Measurements from ENCODE around the gene BYSL.

DNA sequence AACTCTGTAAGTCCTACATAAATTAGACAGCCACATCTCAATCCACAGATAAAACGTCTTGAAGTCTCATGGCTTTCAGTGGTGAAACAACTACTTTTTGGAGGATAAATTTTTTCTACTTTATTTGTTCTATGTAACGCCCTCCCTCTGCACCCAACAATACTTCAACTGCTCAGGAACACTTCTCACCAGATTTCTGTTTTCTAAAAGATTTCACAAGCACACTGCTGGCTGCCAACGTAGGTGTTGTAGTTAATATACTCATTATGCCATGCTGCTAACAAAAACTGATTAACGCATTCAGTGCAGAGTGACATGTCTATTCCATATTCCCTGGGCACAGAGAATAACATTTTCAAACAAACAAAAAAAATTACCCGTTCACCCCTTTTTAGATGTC is 36.3 kb upstream of the BYSL start:
- TF ChIP-seq, protein P1, sequence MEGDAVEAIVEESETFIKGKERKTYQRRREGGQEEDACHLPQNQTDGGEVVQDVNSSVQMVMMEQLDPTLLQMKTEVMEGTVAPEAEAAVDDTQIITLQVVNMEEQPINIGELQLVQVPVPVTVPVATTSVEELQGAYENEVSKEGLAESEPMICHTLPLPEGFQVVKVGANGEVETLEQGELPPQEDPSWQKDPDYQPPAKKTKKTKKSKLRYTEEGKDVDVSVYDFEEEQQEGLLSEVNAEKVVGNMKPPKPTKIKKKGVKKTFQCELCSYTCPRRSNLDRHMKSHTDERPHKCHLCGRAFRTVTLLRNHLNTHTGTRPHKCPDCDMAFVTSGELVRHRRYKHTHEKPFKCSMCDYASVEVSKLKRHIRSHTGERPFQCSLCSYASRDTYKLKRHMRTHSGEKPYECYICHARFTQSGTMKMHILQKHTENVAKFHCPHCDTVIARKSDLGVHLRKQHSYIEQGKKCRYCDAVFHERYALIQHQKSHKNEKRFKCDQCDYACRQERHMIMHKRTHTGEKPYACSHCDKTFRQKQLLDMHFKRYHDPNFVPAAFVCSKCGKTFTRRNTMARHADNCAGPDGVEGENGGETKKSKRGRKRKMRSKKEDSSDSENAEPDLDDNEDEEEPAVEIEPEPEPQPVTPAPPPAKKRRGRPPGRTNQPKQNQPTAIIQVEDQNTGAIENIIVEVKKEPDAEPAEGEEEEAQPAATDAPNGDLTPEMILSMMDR (IDR thresholded peaks at IDR 0.05), result no peak
- no peak for TF ChIP-seq POLR2A (IDR thresholded peaks at IDR 0.05)

Data from stomach (tissue), 4 donors.